Inflammatory macrophage treated with lipopolysaccharide for 1 hour (primary cell): ENCODE measurements around the gene PGPEP1.
"Not testable (repeated sequence)": the region's sequence is repeated elsewhere in the genome, so short reads cannot be mapped to it uniquely, and the experiment has no call there.

ENCODE experiments used
- DNase-seq, 2 donors: peaks; one replicate each; pipeline ENCODE4 v3.0.0-alpha.2; 2020 to 2022

PGPEP1 gene

DNA sequence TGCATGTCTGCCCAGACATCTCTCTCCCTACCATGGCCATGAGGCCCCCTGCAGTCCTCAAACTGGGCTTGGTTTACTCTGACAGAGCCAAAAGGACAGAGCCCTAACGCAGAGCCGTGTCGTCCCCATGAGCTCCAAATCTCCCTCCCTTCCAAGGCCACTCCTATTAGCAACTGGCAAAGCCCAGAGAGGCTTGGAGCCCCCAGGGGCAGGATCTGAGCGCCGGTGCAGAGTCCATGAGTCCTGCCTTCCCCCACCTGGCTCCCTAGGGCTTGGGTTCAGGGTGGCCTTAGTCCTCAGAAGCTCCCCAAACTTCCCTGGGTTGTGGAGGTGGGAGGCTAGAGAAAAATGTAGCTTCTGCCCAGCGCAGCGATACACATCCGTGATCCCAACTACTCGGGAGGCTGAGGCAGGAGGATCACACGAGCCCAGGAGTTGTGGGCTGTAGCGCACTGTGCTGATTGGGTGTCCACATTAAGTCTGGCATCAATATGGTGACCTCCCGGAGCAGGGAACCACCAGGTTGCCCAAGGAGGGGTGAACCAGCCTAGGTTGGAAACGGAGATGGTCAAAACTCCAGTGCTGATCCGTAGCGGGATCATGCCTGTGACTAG, 7.4 kb upstream of the PGPEP1 start:
- DNase-seq = no peak

GRCh38 chr19:18333680-18334079, 6.7 kb upstream of the PGPEP1 start:
- no peak for DNase-seq

- no peak for DNase-seq
Observed at GRCh38 chr19:18336121-18336520, 4.3 kb upstream of the PGPEP1 start.

- DNase-seq = no peak
Observed at GRCh38 chr19:18338541-18338940, 1.9 kb upstream of the PGPEP1 start.

DNA sequence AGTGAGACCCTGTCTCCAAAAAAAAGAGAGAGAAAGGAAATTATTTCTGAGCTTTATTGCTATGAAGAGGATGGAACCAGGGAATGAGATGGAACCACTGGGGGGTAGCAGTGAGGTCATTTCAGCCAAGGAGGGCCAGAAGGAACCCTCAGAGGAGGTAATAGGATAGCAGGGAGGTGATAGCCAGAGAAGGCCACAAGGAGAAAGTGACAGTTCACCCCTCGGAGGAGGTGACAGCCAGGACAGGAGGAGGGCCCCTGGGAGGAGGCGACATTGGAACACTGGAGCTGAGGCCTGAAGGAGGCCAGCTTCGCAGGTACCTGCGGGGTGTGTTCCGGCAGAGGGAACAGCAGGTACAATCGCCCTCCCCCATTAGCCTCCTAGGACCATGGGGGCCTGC, 675 bp upstream of the PGPEP1 start:
- no peak for DNase-seq

DNA sequence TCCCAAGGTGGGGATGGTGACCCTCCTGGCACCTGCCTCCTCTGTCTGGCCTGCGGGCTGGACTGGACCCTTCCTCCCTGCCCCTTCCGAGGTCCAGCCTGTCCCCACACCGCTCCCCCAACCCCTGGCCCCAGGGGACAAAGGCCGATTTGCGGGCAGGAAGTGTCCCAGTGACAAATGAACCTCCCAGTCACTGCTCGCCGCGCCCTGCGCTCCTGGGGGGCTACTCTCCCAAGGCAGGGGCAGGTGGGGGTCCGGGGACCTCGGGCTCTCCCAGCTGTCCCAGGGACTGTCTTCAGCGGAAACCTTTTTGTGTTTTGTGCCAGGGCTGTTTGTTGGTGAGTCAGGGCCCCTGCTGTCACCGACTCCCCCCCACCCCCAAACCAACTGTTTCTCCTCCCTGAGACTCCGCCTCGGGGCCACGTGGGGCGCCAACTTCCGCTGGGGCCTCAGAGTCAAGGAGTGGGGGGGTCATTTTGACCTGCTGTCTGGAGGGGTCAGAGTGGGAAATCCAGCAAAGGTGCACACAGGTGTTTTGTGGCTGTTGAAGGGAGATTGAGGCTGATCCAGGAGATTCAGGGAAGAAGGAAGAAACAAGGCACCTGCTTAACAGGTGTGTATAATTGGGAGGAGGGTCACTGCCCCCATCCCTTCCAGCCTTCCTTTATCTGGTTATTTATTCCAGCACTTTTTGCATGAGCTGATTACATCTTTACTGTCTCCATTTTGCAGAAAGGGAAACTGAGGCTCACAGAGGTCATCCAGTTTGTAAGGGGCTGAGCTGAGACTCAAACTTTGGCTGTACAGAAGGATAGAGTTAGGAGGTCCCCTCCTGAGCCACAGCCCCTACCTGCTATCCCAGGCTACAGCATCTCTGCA, 831 bp downstream of the PGPEP1 start:
- peak; percentile 60 to 64 for DNase-seq

DNA sequence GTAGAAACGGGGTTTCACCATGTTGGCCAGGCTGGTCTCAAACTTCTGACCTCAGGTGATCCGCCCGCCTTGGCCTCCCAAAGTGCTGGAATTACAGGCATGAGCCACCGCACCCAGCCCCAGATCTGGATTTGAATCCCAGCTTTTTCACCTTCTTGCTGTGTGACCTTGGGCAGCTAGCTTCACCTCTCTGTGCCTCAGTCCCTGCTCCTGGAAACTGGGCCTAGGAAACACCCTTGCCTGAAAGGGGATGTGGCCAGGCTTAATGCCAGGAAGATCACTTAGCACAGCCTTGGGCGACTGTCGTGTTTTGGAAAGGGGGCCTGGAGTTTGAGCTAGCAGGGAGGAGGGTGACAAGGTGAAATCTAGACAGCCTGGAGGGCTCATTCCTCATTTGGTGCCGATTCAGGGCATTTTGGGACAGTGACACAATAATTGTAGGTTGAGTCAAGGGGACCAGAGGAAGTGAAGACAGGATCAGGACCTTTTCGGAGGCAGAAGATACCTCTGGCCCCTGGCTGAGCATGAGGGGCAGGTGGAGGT, 1.8 kb downstream of the PGPEP1 start:
- no peak for DNase-seq

DNA sequence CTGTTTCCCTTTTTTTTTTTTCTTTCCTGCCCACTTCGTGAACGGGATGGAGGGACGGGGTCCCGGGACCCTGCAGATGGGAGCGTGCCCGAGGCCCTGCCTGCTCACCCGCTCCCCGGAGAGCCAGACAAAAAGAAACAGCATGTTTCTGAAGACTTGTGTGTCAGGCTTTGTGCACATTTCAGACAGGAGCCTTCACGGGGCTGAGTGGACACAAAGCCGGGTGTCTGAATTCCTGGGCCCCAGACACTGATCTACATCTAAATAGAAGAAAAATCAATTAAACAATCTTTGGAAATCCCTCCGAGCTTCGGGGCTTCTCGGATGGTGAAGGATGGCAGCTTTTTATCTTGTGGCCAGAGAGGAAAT, 4.2 kb downstream of the PGPEP1 start:
- DNase-seq = no peak

GRCh38 chr19:18345296-18345695, 4.9 kb downstream of the PGPEP1 start:
- no peak for DNase-seq

- DNase-seq = no peak
Observed at GRCh38 chr19:18346091-18346490, 5.7 kb downstream of the PGPEP1 start.

DNA sequence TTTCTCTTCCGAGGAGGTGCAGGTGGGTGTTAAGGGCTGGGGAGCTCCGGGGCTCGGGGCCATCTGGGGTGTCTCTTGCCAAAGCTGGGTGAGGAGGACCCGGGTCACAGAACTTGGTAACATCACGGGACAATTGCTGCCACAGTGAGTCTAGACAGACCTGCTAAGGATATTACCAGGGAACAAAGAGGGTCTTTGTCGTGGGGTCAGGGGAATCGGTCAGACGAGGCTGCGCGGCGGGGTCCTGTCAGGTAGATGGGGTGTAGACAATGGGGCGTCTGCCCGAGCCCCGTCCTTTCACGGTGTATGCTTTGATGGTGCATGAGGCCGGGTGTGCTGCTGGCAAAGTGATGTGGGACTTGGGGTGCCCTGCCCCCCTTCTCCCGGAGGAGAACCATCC, 7.8 kb downstream of the PGPEP1 start:
- no peak for DNase-seq

DNA sequence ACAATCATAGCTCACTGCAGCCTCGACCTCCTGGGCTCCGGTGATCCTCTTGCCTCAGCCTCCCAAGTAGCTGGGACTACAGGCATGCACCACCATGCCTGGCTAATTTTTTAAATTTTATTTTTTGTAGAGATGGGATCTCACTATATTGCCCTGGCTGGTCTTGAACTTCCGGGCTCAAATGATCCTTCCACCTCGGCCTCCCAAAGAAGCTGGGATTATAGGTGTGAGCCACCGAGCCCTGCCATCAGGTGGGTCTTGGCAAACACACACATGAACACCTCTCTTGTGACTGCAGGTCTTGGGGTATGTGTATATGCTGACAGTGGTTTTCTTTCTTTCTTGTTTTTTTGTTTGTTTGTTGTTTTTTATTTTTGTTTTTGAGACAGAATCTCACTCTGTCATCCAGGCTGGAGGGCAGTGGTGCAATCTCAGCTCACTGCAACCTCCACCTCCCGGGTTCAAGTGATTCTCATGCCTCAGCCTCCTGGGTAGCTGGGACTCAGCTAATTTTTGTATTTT, 8.5 kb downstream of the PGPEP1 start:
- DNase-seq = not testable (repeated sequence)

GRCh38 chr19:18349524-18350128, 9.2 kb downstream of the PGPEP1 start:
- peak; percentile 22 to 86 for DNase-seq

DNA sequence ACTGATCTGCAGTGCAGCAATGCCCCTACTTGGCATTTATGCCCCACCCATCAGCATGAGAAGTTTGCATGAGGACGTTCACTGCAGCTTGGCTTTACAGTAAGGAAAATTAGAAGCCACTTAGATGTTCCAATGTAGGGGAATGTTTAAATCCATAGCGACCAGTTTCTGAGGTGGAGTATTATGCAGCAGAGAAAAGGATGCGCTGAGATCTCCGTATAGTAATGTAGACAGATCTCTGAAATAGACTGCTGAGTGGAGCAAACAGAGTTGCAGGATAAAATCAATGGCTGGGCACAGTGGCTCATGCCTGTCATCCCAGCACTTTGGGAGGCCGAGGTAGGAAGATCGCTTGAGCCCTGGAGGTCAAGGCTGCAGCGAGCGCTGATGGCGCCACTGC, 10.1 kb downstream of the PGPEP1 start:
- DNase-seq = no peak

DNA sequence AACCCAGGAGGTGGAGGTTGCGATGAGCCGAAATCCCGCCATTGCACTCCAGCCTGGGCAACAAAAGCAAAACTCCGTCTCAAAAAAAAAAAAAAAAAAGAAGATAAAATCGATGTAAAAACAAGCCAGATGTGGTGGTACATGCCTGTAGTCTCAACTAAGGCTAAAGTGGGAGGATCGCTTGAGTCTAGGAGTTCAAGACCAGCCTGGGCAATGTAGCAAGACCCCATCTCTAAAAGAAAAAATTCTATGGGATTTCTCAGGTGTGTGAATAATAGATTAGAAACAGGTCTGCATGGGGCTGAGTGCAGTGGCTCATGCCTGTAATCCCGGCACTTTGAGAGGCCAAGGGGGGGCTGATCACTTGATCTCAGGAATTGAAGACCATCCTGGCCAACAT, 11.1 kb downstream of the PGPEP1 start:
- no peak for DNase-seq

GRCh38 chr19:18353378-18354005, 13.1 kb downstream of the PGPEP1 start:
- DNase-seq = no peak

GRCh38 chr19:18354743-18355142, 14.3 kb downstream of the PGPEP1 start:
- not testable (repeated sequence) for DNase-seq

DNA sequence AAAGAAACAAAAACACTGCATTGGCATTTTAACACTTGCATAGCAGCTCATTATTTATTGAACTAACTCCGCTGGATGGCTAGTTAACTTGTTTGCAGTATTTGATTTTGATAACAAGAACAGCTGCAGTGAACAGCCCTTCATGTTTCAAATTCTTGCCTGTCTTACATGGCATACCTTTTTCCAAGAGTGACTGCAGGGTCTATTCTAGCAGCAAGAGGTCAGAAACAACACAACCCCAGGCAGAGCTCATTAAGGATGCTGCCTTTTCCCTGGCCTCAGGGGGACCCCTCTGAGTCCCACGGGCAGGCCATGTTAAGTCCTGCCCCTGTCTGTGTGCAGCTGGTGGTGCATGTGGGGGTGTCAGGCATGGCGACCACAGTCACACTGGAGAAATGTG, 16.6 kb downstream of the PGPEP1 start:
- DNase-seq = no peak

DNA sequence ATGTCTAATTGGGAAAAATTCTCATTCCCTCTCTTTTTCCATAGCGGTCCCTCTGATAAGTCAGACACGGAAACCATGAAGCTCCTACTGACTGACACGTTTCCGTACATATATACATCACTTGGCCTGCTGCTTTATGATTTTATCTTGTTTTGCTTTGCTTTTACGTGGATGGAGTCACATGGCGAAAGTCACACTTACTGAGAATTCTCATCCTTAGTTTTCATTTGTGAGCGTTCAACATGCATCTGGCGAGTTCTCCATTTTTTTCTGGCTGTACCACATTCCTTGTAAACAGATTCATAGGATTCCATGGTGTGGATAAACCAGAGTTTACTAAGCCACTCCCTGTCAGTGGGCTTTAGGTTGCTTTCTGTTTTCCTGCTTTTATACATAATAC, 21.2 kb downstream of the PGPEP1 start:
- no peak for DNase-seq

- DNase-seq = no peak
Observed at GRCh38 chr19:18362934-18363542, 22.6 kb downstream of the PGPEP1 start.

- DNase-seq = no peak
Observed at GRCh38 chr19:18363787-18364186, 23.4 kb downstream of the PGPEP1 start.

DNA sequence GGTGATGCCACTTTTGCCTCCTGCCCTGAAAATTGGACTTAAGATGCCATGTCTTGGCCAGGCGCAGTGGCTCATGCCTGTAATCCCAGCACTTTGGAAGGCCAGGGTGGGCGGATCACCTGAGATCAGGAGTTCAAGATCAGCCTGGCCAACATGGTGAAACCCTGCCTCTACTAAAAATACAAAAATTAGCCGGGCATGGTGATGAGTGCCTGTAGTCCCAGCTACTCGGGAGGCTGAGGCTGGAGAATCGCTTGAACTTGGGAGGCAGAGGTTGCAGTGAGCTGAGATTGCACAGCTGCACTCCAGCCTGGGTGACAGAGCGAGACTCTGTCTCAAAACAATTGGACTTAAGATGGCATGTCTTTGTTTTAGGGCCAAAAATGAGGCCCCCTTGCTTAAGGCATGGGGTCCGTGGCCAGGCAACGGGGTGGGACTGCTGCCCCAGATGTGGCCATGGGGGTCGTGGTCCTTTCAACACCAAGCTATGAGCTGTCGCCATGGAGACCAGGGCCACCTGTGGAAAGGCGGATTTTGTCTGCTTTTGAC, 24.0 kb downstream of the PGPEP1 start:
- DNase-seq = not testable (repeated sequence)
